Stomach (tissue), 4 donors: ENCODE measurements around the gene WDR76.

ENCODE experiments used
- EP300 ChIP-seq: sonication (generic); formaldehyde crosslinking; IDR thresholded peaks from one replicate; pipeline ENCODE4 v1.6.1; 2017; ENCODE audit warnings: antibody characterized with exemption
- POLR2A ChIP-seq, 4 donors: fragments of 450-650 bp; IDR thresholded peaks; one replicate each; pipeline ENCODE4 v1.6.1; 2016; ENCODE audit warnings: antibody characterized with exemption in 4 of 4, control low read depth in 2 of 4, mild to moderate bottlenecking in 1 of 4, moderate library complexity in 1 of 4
- TF ChIP-seq, protein P1 (sequence below), 7 experiments: fragments of 450-650 bp in 4 of 7; fragments of 200-600 bp in 3 of 7; sonication (generic) in 3 of 7; IDR thresholded peaks; one replicate each; pipeline ENCODE4 v1.5.1; 2016 to 2019; ENCODE audit warnings: antibody characterized with exemption in 7 of 7, control low read depth in 2 of 7, mild to moderate bottlenecking in 1 of 7

GRCh38 chr15:43871835-43872234 lies 45.0 kb downstream of the WDR76 start:
- TF ChIP-seq, protein P1, sequence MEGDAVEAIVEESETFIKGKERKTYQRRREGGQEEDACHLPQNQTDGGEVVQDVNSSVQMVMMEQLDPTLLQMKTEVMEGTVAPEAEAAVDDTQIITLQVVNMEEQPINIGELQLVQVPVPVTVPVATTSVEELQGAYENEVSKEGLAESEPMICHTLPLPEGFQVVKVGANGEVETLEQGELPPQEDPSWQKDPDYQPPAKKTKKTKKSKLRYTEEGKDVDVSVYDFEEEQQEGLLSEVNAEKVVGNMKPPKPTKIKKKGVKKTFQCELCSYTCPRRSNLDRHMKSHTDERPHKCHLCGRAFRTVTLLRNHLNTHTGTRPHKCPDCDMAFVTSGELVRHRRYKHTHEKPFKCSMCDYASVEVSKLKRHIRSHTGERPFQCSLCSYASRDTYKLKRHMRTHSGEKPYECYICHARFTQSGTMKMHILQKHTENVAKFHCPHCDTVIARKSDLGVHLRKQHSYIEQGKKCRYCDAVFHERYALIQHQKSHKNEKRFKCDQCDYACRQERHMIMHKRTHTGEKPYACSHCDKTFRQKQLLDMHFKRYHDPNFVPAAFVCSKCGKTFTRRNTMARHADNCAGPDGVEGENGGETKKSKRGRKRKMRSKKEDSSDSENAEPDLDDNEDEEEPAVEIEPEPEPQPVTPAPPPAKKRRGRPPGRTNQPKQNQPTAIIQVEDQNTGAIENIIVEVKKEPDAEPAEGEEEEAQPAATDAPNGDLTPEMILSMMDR (IDR thresholded peaks at IDR 0.05) = no peak
- TF ChIP-seq POLR2A (IDR thresholded peaks at IDR 0.05) = no peak
- TF ChIP-seq EP300 = no peak
